Stimulated activated CD4-positive, alpha-beta T cell treated with anti-CD3 and anti-CD28 coated beads, TNF-alpha, amount 100 ng/mL, for 4 hours (primary cell): ENCODE results near the gene NUP35.
"Not testable (repeated sequence)": the region's sequence is repeated elsewhere in the genome, so short reads cannot be mapped to it uniquely, and the experiment has no call there.

Experiments used
- DNase-seq, 3 experiments: peaks; one replicate each; pipeline ENCODE4 v3.0.0-alpha.2; 2020; ENCODE audit warnings: low read depth in 3 of 3

The NUP35 gene

GRCh38 chr2:183134016-183134415, 9.8 kb downstream of the NUP35 start:
- no peak for DNase-seq

GRCh38 chr2:183148955-183149354, 24.7 kb downstream of the NUP35 start:
- no peak for DNase-seq

GRCh38 chr2:183149489-183149888, 25.2 kb downstream of the NUP35 start:
- no peak for DNase-seq

GRCh38 chr2:183152280-183152679, 28.0 kb downstream of the NUP35 start:
- not testable (repeated sequence) for DNase-seq

GRCh38 chr2:183153967-183154366, 29.7 kb downstream of the NUP35 start:
- DNase-seq = no peak

GRCh38 chr2:183154772-183155171, 30.5 kb downstream of the NUP35 start:
- not testable (repeated sequence) for DNase-seq

GRCh38 chr2:183157131-183157530, 32.9 kb downstream of the NUP35 start:
- no peak for DNase-seq

- DNase-seq = no peak
Measured at GRCh38 chr2:183162362-183162761, 38.1 kb downstream of the NUP35 start.

GRCh38 chr2:183163821-183164649, 39.8 kb downstream of the NUP35 start:
- DNase-seq = no peak

GRCh38 chr2:183164650-183165015, 40.4 kb downstream of the NUP35 start:
- no peak for DNase-seq

GRCh38 chr2:183166210-183166609, 42.0 kb downstream of the NUP35 start:
- no peak for DNase-seq

- not testable (repeated sequence) for DNase-seq
Measured at GRCh38 chr2:183166976-183167375, 42.7 kb downstream of the NUP35 start.

GRCh38 chr2:183172220-183172887, 48.1 kb downstream of the NUP35 start:
- DNase-seq = no peak

GRCh38 chr2:183179156-183179555, 54.9 kb downstream of the NUP35 start:
- DNase-seq = no peak

GRCh38 chr2:183185534-183185933, 61.3 kb downstream of the NUP35 start:
- no peak for DNase-seq

- DNase-seq = no peak
Measured at GRCh38 chr2:183186296-183186695, 62.1 kb downstream of the NUP35 start.

- DNase-seq = no peak
Measured at GRCh38 chr2:183186766-183187165, 62.5 kb downstream of the NUP35 start.

GRCh38 chr2:183192343-183192742, 68.1 kb downstream of the NUP35 start:
- no peak for DNase-seq

GRCh38 chr2:183193904-183194303, 69.7 kb downstream of the NUP35 start:
- DNase-seq = no peak

GRCh38 chr2:183195397-183195796, 71.2 kb downstream of the NUP35 start:
- no peak for DNase-seq

GRCh38 chr2:183195998-183196409, 71.8 kb downstream of the NUP35 start:
- DNase-seq = no peak

GRCh38 chr2:183204397-183204796, 80.2 kb downstream of the NUP35 start:
- no peak for DNase-seq

GRCh38 chr2:183207110-183207509, 82.9 kb downstream of the NUP35 start:
- DNase-seq = no peak
